KOPT-K1 (cell line): ENCODE measurements around the gene ARHGAP8.

Experiments
- H3K27ac ChIP-seq: fragments of 200-600 bp; sonication (generic); 2 replicates; pipeline ENCODE4 v1.5.1; 2016; ENCODE audit warnings: antibody characterized with exemption, mild to moderate bottlenecking, low read depth, low read length; ENCODE audit not compliant: poor library complexity, severe bottlenecking
- H3K36me3 ChIP-seq: fragments of 200-600 bp; sonication (generic); 2 replicates; pipeline ENCODE4 v1.5.1; 2017; ENCODE audit warnings: antibody characterized with exemption, mild to moderate bottlenecking, low read length, moderate library complexity; ENCODE audit not compliant: insufficient read depth
- H3K9me3 ChIP-seq: fragments of 200-600 bp; sonication (generic); 2 replicates; pipeline ENCODE4 v1.5.1; 2017; ENCODE audit warnings: antibody characterized with exemption, low read length, mild to moderate bottlenecking; ENCODE audit not compliant: insufficient read depth, poor library complexity, severe bottlenecking

ARHGAP8 gene

DNA sequence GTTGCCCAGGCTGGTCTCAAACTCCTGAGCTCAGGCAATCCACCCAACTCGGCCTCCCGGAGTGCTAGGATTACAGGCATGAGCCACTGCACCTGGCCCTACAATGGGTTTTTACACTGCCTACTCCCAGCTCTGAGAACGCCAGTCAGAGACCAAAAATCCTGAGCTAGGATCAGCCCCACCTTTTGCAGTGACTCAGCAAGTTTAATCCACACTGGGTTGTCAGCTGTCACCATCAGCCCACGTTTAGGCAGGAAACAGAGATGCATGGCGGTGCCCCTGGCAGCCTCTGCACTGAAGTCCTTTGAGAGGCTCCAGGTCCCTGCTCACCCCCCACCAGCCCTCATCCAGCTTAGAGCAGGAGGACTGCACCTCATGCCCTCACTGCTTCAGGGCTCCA, 117.6 kb downstream of the ARHGAP8 start:
- H3K36me3 ChIP-seq, result no peaks in the 10 kb centered on the region
- H3K9me3 ChIP-seq, result peaks cover 12% of the 10 kb centered on the region
- no peak overlapping the region for H3K27ac ChIP-seq

- no peaks in the 10 kb centered on the region for H3K36me3 ChIP-seq
- peaks cover 12% of the 10 kb centered on the region for H3K9me3 ChIP-seq
Observed at GRCh38 chr22:44871782-44872181, 119.4 kb downstream of the ARHGAP8 start.

DNA sequence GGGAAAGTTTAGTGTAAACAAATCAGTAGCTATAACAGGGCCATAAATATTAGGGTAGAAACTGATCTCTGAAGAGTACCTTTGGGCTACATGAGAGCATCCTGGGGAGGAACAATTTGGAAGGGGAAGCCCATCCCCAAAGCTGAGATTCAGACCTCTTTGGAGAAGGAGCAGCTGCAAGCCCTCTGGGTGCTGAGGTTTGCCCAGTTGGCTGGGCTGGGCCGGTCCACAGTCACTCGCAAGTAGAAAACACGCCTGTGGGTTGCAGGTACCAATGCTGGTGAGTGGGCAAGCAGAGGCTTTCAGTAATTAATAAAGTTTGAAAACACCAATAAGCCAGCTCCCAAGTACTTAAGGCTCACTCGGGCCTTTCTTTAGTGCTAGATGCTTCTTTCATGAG, 124.5 kb downstream of the ARHGAP8 start:
- Histone ChIP-seq H3K9me3 (peaks cover 3% of the 10 kb centered on the region), H3K36me3 (no peaks in the 10 kb centered on the region), H3K27ac (no peak overlapping the region)

More at GRCh38 chr22:44871782-44872181, 119.4 kb downstream of the ARHGAP8 start:
- no peak overlapping the region for H3K27ac ChIP-seq

DNA sequence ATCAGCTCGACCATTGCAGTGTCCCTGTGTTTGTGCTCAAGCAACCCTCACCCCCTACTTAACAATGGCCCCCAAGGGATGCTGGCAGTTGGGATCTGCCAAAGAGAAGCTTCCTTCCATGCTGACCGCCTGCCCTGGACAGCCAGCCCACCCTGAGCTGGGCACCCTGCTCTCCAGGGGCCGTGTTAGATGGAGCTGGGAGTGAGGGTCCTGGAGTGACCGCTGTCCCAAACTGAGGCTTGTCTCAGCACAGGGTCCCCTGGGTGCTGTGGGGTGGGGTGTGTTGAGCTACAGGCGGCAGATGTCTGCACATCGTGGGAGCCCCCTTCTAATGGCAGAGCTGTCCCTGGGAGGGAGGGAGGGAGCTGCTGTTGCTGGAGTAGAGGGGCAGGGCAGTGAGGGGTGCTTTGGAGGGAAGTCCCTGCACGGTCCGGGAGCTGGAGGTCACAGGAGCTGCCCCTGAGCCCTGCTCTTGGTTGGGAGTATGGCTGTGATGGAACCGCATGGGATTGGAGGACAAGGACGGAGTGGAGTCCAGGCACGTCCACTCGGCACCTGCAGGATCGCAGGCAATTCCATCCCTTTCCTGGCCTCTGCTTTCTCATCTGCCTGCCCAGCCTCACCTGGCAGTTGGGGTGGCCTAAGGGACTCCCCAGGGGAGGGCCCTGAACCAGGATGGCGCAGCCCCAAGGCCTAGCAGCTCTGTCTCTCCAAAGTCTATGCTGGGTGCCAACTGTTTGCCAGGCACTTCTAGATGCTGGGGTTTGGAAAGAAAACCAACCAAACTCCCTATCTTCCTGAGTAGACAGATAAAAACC, 126.3 kb downstream of the ARHGAP8 start:
- H3K27ac ChIP-seq, result no peak overlapping the region
- no peaks in the 10 kb centered on the region for H3K36me3 ChIP-seq
- H3K9me3 ChIP-seq, result no peaks in the 10 kb centered on the region

GRCh38 chr22:44879301-44879680, 126.9 kb downstream of the ARHGAP8 start:
- H3K36me3 ChIP-seq, result no peaks in the 10 kb centered on the region
- H3K27ac ChIP-seq, result no peak overlapping the region
- no peaks in the 10 kb centered on the region for H3K9me3 ChIP-seq

DNA sequence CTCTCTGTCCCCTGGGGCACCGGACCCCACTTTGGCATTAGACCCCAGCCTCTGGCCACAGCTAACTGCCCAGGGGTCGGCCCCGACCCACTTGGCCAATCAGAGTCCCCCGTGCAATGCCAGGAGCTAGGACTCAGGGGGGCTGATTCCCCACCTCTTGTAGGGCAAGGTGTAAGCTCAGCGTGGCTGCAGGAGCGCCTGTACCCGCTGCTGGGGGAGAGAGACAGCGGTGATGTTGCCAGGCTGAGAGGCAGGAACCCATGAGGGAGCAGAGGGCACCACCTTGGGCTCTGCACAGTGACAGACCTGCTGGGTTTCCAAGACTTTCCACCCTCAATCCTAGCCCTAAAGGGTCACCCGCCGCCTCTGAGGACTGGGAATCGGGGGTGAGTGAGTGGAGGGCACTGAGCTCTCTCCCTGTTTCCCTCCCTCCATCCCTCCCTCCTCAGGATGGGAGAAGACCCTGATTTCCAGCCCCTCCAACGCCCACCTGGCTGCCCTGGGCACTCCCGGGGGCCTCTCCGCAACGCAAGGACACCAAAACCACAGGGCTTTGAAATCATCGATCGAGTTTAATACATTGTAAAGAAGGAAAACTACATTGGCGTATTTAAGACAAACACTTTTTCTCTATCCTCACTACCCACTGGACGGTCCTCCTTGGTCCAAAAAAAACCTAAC, 128.4 kb downstream of the ARHGAP8 start:
- no peaks in the 10 kb centered on the region for H3K9me3 ChIP-seq
- H3K27ac ChIP-seq, result no peak overlapping the region
- no peaks in the 10 kb centered on the region for H3K36me3 ChIP-seq

DNA sequence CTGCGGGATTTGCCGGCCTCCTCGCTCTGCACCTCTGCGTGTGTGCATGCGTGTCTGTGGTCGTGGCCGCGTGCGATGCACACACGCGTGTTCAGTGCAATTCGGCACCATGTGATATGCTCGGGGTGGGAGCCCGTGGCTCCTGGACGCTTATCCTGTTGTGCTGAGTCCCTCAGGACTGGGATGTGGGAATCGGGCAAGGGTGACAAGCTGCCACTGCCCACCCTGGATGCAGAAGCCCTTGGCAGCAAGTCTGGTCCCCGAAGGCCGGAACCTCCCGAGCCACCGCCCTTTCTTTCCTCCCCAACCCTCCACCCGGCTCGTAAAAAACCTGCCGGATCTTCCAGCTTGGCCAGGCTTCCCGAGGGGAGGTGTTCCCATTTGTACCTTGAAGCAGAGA, 129.2 kb downstream of the ARHGAP8 start:
- Histone ChIP-seq H3K9me3 (no peaks in the 10 kb centered on the region), H3K27ac (no peak overlapping the region), H3K36me3 (no peaks in the 10 kb centered on the region)

- no peak overlapping the region for H3K27ac ChIP-seq
- H3K36me3 ChIP-seq, result no peaks in the 10 kb centered on the region
- H3K9me3 ChIP-seq, result no peaks in the 10 kb centered on the region
Observed at GRCh38 chr22:44882226-44882905, 130.0 kb downstream of the ARHGAP8 start.

GRCh38 chr22:44883011-44883421, 130.6 kb downstream of the ARHGAP8 start:
- Histone ChIP-seq H3K9me3 (no peaks in the 10 kb centered on the region), H3K36me3 (no peaks in the 10 kb centered on the region), H3K27ac (no peak overlapping the region)

- no peaks in the 10 kb centered on the region for H3K36me3 ChIP-seq
- H3K9me3 ChIP-seq, result no peaks in the 10 kb centered on the region
- no peak overlapping the region for H3K27ac ChIP-seq
Observed at GRCh38 chr22:44884562-44884961, 132.2 kb downstream of the ARHGAP8 start.

- Histone ChIP-seq H3K36me3 (no peaks in the 10 kb centered on the region), H3K9me3 (no peaks in the 10 kb centered on the region), H3K27ac (no peak overlapping the region)
Observed at GRCh38 chr22:44884968-44885805, 132.8 kb downstream of the ARHGAP8 start.

GRCh38 chr22:44885806-44886360, 133.5 kb downstream of the ARHGAP8 start:
- no peaks in the 10 kb centered on the region for H3K36me3 ChIP-seq
- H3K9me3 ChIP-seq, result no peaks in the 10 kb centered on the region
- no peak overlapping the region for H3K27ac ChIP-seq

DNA sequence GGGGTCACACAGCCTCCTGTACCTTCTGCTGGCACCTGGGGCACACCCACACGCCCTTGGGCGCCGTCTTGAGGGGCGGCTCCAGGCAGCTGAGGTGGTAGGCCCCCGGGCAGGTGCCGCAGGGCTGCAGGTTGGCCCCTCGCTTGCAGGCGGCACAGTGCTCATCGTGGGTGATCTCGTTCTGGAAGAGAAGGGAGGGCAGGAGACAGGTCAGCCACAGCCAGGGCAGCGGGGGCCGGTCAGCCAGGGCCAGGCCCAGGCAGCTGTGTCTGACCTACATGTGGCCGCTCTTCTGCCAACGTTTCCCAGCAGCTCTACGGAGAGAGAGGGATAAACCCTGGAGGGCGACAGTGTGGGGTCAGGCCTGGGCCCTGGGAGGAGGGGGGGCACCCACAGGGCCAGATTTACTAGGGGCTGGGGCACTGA, 135.6 kb downstream of the ARHGAP8 start:
- H3K9me3 ChIP-seq, result no peaks in the 10 kb centered on the region
- no peak overlapping the region for H3K27ac ChIP-seq
- H3K36me3 ChIP-seq, result no peaks in the 10 kb centered on the region

DNA sequence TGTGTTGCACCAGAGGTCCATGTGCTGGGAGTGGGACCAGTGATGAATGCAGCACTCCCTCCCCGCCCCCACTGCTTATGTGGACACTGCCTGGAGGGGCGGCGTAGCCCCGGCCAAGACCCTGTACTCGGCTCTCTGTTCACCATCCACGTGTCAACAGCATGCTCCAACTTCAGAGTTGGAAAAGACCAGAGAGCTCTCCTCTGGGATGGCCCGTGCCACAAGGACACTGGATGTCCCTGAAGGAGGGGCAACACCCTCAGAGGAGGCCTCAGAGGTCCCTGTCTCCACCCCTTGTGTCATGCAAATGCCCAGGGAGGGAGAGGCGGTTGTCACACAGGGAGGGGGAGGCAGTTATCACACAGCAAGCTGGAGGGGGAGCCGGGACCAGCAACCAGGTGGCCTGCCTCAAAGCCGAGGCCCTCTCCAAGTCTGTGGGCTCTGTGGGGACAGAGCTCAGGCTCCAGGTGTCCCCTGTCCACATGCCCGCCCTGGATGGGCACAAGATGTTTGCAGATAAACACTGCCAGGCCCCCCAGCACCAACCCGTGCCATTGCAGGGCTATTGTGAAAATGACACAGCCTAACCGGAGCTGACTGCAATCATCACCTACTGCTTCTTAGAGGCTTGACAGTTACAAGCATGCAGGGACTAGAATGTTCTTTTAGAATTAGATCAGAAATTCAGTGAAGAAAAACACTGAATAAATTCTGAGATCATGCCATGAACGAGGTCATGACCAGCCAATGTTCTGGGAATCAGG, 136.3 kb downstream of the ARHGAP8 start:
- H3K36me3 ChIP-seq, result no peaks in the 10 kb centered on the region
- H3K27ac ChIP-seq, result no peak overlapping the region
- no peaks in the 10 kb centered on the region for H3K9me3 ChIP-seq
